Skin of body (tissue), 2 donors: Measurements from ENCODE around the gene ADARB2. TPM values are rescaled to one million over a fixed set of nuclear protein-coding genes. Genes with fewer than 3 reads are reported as not detected.

ENCODE experiments used
- DNase-seq: peaks from one replicate; lab custom pipeline; 2025; lab: John Stamatoyannopoulos, UW
- total RNA-seq: library from RNA; depleted of rRNA; stranded (reverse); fragments of >200 nt; gene quantifications from one replicate; pipeline ENCODE4 v1.2.3, GENCODE V29; 2014

The ADARB2 gene
- total RNA-seq, 1 donor from 2014 or later, result 0.10 TPM

- DNase-seq, result no peak
Measured at GRCh38 chr10:1572519-1573333, 164.6 kb downstream of the ADARB2 start.

GRCh38 chr10:1571587-1572237, 165.6 kb downstream of the ADARB2 start:
- no peak for DNase-seq

- no peak for DNase-seq
Measured at GRCh38 chr10:1570416-1571051, 166.8 kb downstream of the ADARB2 start.

GRCh38 chr10:1569208-1569607, 168.1 kb downstream of the ADARB2 start:
- DNase-seq, result no peak

- DNase-seq, result no peak
Measured at GRCh38 chr10:1567742-1568495, 169.4 kb downstream of the ADARB2 start.

GRCh38 chr10:1567152-1567551, 170.2 kb downstream of the ADARB2 start:
- DNase-seq, result no peak

- no peak for DNase-seq
Measured at GRCh38 chr10:1564791-1565190, 172.5 kb downstream of the ADARB2 start.

GRCh38 chr10:1563028-1563427, 174.3 kb downstream of the ADARB2 start:
- no peak for DNase-seq

- no peak for DNase-seq
Measured at GRCh38 chr10:1561731-1562337, 175.5 kb downstream of the ADARB2 start.

GRCh38 chr10:1560535-1561192, 176.7 kb downstream of the ADARB2 start:
- DNase-seq, result no peak

GRCh38 chr10:1559761-1560160, 177.6 kb downstream of the ADARB2 start:
- DNase-seq, result no peak

GRCh38 chr10:1559311-1559710, 178.0 kb downstream of the ADARB2 start:
- no peak for DNase-seq

- peak; percentile 59 for DNase-seq
Measured at GRCh38 chr10:1558906-1559305, 178.4 kb downstream of the ADARB2 start.

- DNase-seq, result no peak
Measured at GRCh38 chr10:1557081-1557480, 180.2 kb downstream of the ADARB2 start.

- DNase-seq, result no peak
Measured at GRCh38 chr10:1556496-1556895, 180.8 kb downstream of the ADARB2 start.

GRCh38 chr10:1553951-1554350, 183.4 kb downstream of the ADARB2 start:
- DNase-seq, result no peak

GRCh38 chr10:1552881-1553670, 184.2 kb downstream of the ADARB2 start:
- no peak for DNase-seq

GRCh38 chr10:1552406-1552805, 184.9 kb downstream of the ADARB2 start:
- DNase-seq, result no peak

GRCh38 chr10:1551636-1552338, 185.5 kb downstream of the ADARB2 start:
- DNase-seq, result no peak
